Epidermal melanocyte (primary cell): Measurements from ENCODE around the gene SYTL1.

Experiments used
- DNase-seq: peaks from one replicate; pipeline ENCODE4 v3.0.0; 2011; ENCODE audit warnings: low spot score; ENCODE audit not compliant: insufficient read length

SYTL1 gene

GRCh38 chr1:27341525-27342252 lies at the start of gene SYTL1:
Gene SYTL1 (plus strand): TSS chr1:27342022. CDS start chr1:27345335, 3,313 bp downstream.
- DNase-seq, result peak; percentile 50

GRCh38 chr1:27292106-27292505 lies 49.7 kb upstream of the SYTL1 start:
- DNase-seq, result no peak

GRCh38 chr1:27293915-27294314 lies 47.9 kb upstream of the SYTL1 start:
- DNase-seq, result no peak

- DNase-seq, result peak; percentile 78
These were observed 45.0 kb upstream of the SYTL1 start for GRCh38 chr1:27296773-27297291.

GRCh38 chr1:27297903-27298302 lies 43.9 kb upstream of the SYTL1 start:
- DNase-seq, result no peak

GRCh38 chr1:27298632-27299384 lies 43.0 kb upstream of the SYTL1 start:
- DNase-seq, result no peak

GRCh38 chr1:27299385-27300271 lies 42.2 kb upstream of the SYTL1 start:
- DNase-seq, result peak; percentile 94

- peak; percentile 92 for DNase-seq
These were observed 41.3 kb upstream of the SYTL1 start for GRCh38 chr1:27300341-27301051.

- no peak for DNase-seq
These were observed 40.8 kb upstream of the SYTL1 start for GRCh38 chr1:27301052-27301422.

- DNase-seq, result no peak
These were observed 40.1 kb upstream of the SYTL1 start for GRCh38 chr1:27301582-27302199.

GRCh38 chr1:27302612-27303011 lies 39.2 kb upstream of the SYTL1 start:
- DNase-seq, result no peak

GRCh38 chr1:27303509-27303908 lies 38.3 kb upstream of the SYTL1 start:
- no peak for DNase-seq

- no peak for DNase-seq
These were observed 35.8 kb upstream of the SYTL1 start for GRCh38 chr1:27306071-27306470.

- DNase-seq, result no peak
These were observed 34.7 kb upstream of the SYTL1 start for GRCh38 chr1:27306892-27307761.

- no peak for DNase-seq
These were observed 33.8 kb upstream of the SYTL1 start for GRCh38 chr1:27307874-27308598.

GRCh38 chr1:27314169-27314568 lies 27.7 kb upstream of the SYTL1 start:
- DNase-seq, result no peak

GRCh38 chr1:27314737-27315136 lies 27.1 kb upstream of the SYTL1 start:
- DNase-seq, result no peak

GRCh38 chr1:27316860-27317259 lies 25.0 kb upstream of the SYTL1 start:
- DNase-seq, result no peak

- DNase-seq, result no peak
These were observed 23.7 kb upstream of the SYTL1 start for GRCh38 chr1:27318136-27318535.
